GM23248 (cell line): ENCODE data around the gene VAMP1. TPM values are rescaled to one million over a fixed set of nuclear protein-coding genes. Genes with fewer than 3 reads are reported as not detected.

Experiments
- DNase-seq: peaks from one replicate; pipeline ENCODE4 v3.0.0-alpha.2; 2015
- H2AFZ ChIP-seq: fragments of 200-600 bp; sonication (generic); 2 replicates; pipeline ENCODE4 v1.6.1; 2016; ENCODE audit warnings: antibody characterized with exemption
- H3F3A ChIP-seq: fragments of 200-600 bp; sonication (generic); 2 replicates; pipeline ENCODE4 v1.6.1; 2016; ENCODE audit warnings: mild to moderate bottlenecking, antibody characterized with exemption, mixed run types; ENCODE audit not compliant: insufficient read depth
- H3K27ac ChIP-seq: fragments of 200-600 bp; sonication (generic); 2 replicates; pipeline ENCODE4 v1.5.1; 2016; ENCODE audit warnings: mild to moderate bottlenecking
- H3K27me3 ChIP-seq: fragments of 200-600 bp; sonication (generic); replicated peaks from 2 replicates; pipeline ENCODE4 v1.6.1; 2016; ENCODE audit warnings: mild to moderate bottlenecking; ENCODE audit not compliant: insufficient read depth
- H3K36me3 ChIP-seq: fragments of 200-600 bp; sonication (generic); 2 replicates; pipeline ENCODE4 v1.6.1; 2016; ENCODE audit warnings: low read depth, mild to moderate bottlenecking
- H3K4me1 ChIP-seq: fragments of 200-600 bp; sonication (generic); 2 replicates; pipeline ENCODE4 v1.6.1; 2016; ENCODE audit warnings: mild to moderate bottlenecking; ENCODE audit not compliant: insufficient read depth
- H3K4me2 ChIP-seq: fragments of 200-600 bp; sonication (generic); one replicate; pipeline ENCODE4 v1.6.1; 2016; ENCODE audit warnings: mild to moderate bottlenecking; ENCODE audit not compliant: unreplicated experiment
- H3K4me3 ChIP-seq: fragments of 200-600 bp; sonication (generic); 2 replicates; pipeline ENCODE4 v1.5.1; 2016; ENCODE audit warnings: mild to moderate bottlenecking
- H3K79me2 ChIP-seq: fragments of 200-600 bp; sonication (generic); 2 replicates; pipeline ENCODE4 v1.6.1; 2016; ENCODE audit warnings: mild to moderate bottlenecking; ENCODE audit not compliant: insufficient read depth
- H3K9ac ChIP-seq: fragments of 200-600 bp; sonication (generic); 2 replicates; pipeline ENCODE4 v1.6.1; 2016; ENCODE audit warnings: mild to moderate bottlenecking
- H3K9me2 ChIP-seq: fragments of 200-600 bp; sonication (generic); 2 replicates; pipeline ENCODE4 v1.6.1; 2016; ENCODE audit warnings: mixed run types, mild to moderate bottlenecking, moderate library complexity; ENCODE audit not compliant: insufficient read depth
- H3K9me3 ChIP-seq: fragments of 200-600 bp; sonication (generic); one replicate; pipeline ENCODE4 v1.6.1; 2017; ENCODE audit warnings: low read depth
- H4K20me1 ChIP-seq: fragments of 200-600 bp; sonication (generic); 2 replicates; pipeline ENCODE4 v1.6.0; 2016; ENCODE audit not compliant: insufficient read depth
- EZH2 ChIP-seq: fragments of 200-600 bp; sonication (generic); IDR thresholded peaks from 2 replicates; pipeline ENCODE4 v1.6.1; 2018; ENCODE audit warnings: antibody characterized with exemption, mild to moderate bottlenecking; ENCODE audit not compliant: insufficient read depth, poor library complexity, severe bottlenecking
- EZH2phosphoT487 ChIP-seq: fragments of 200-600 bp; sonication (generic); IDR thresholded peaks from 2 replicates; pipeline ENCODE4 v1.6.1; 2018; ENCODE audit warnings: antibody characterized with exemption, moderate library complexity, mild to moderate bottlenecking, low read depth; ENCODE audit not compliant: insufficient read depth
- WGBS, 2 experiments: methylation state at CpG; one replicate each; pipeline ENCODE4 v1.1.6; 2015 to 2017; ENCODE audit warnings: low lambda C conversion rate in 2 of 2, low coverage in 1 of 2; ENCODE audit errors: missing lambda C conversion rate in 2 of 2; 5-methylcytosine and 5-hydroxymethylcytosine counted together
- in situ Hi-C: fragments of 300-500 bp; cut with MboI; formaldehyde crosslinking; loops from 2 replicates; pipeline ENCODE4 v1.15.0; 2020
- polyA plus RNA-seq: library from polyadenylated mRNA; unstranded; fragments of >200 nt; fragmentation: Nextera tagmentation; extraction: Ambion mirVana; gene quantifications from 2 replicates; pipeline ENCODE4 v1.2.1, GENCODE V29; 2016
- total RNA-seq: library from RNA; depleted of rRNA; stranded (reverse); fragments of >200 nt; shearing (Covaris generic); gene quantifications from 2 replicates; pipeline ENCODE4 v1.2.3, GENCODE V29; 2014

The VAMP1 gene
- total and polyA plus RNA-seq, 2 experiments from 2014 or later: 5.0 to 9.8 TPM

GRCh38 chr12:6444704-6445688, 25.5 kb downstream of the VAMP1 start, which contains the start of gene CD27:
Gene CD27, plus strand, starts transcription at chr12:6444955. Its CDS starts 141 bp downstream, at chr12:6445096.
- Histone ChIP-seq H3K27ac (no peak within 1 kb of the TSS), H3K4me3 (no peak within 1 kb of the TSS), H3K27me3 (no peaks in the 10 kb centered on the region), H2AFZ (no peak within 1 kb of the TSS), H3K4me2 (no peak within 1 kb of the TSS), H3K36me3 (peaks cover 3% of the 10 kb centered on the region; the same call in 1 of the 2 replicates), H3K9ac (no peak within 1 kb of the TSS), H3K9me3 (no peaks in the 10 kb centered on the region), H4K20me1 (no peaks in the 10 kb centered on the region), H3F3A (no peaks in the 10 kb centered on the region), H3K4me1 (peaks cover 3% of the 10 kb centered on the region; the same call in 1 of the 2 replicates), H3K79me2 (peaks cover 4% of the 10 kb centered on the region; the same call in 1 of the 2 replicates), H3K9me2 (no peaks in the 10 kb centered on the region)
- in situ Hi-C loops: no loop called here
- TF ChIP-seq EZH2 (no peak), EZH2phosphoT487 (no peak)
- no peak for DNase-seq
- WGBS, 2 experiments: 85 to 89% methylated on average over 16 of the region's 16 CpGs

GRCh38 chr12:6444031-6444430, 26.4 kb downstream of the VAMP1 start:
- in situ Hi-C loops: no loop called here
- Histone ChIP-seq H3F3A (no peaks in the 10 kb centered on the region), H3K27me3 (no peaks in the 10 kb centered on the region), H3K4me3 (no peak overlapping the region), H3K4me1 (no peaks in the 10 kb centered on the region), H3K9ac (no peak overlapping the region), H2AFZ (no peak overlapping the region), H3K9me2 (no peaks in the 10 kb centered on the region), H3K4me2 (no peak overlapping the region), H3K79me2 (no peaks in the 10 kb centered on the region), H4K20me1 (no peaks in the 10 kb centered on the region), H3K9me3 (no peaks in the 10 kb centered on the region), H3K36me3 (peaks cover 3% of the 10 kb centered on the region; the same call in 1 of the 2 replicates), H3K27ac (no peak overlapping the region)
- DNase-seq: no peak
- 63 to 72% methylated on average over 4 of the region's 4 CpGs for WGBS, 2 experiments
- no peak for TF ChIP-seq EZH2
- no peak for TF ChIP-seq EZH2phosphoT487

GRCh38 chr12:6443361-6443983, 27.0 kb downstream of the VAMP1 start:
- no peak overlapping the region for H3K9ac ChIP-seq
- no peaks in the 10 kb centered on the region for H3K9me3 ChIP-seq
- DNase-seq: no peak
- TF ChIP-seq EZH2phosphoT487 (no peak), EZH2 (no peak)
- no peak overlapping the region for H3K4me2 ChIP-seq
- H2AFZ ChIP-seq: no peak overlapping the region
- in situ Hi-C loops: no loop called here
- H3F3A ChIP-seq: no peaks in the 10 kb centered on the region
- no peak overlapping the region for H3K4me3 ChIP-seq
- H3K36me3 ChIP-seq: peaks cover 3% of the 10 kb centered on the region; the same call in 1 of the 2 replicates
- 67 to 72% methylated on average over 9 of the region's 9 CpGs for WGBS, 2 experiments
- no peaks in the 10 kb centered on the region for H3K27me3 ChIP-seq
- no peaks in the 10 kb centered on the region for H3K9me2 ChIP-seq
- H4K20me1 ChIP-seq: no peaks in the 10 kb centered on the region
- no peaks in the 10 kb centered on the region for H3K4me1 ChIP-seq
- no peaks in the 10 kb centered on the region for H3K79me2 ChIP-seq
- no peak overlapping the region for H3K27ac ChIP-seq

GRCh38 chr12:6442836-6443235, 27.6 kb downstream of the VAMP1 start:
- Histone ChIP-seq H4K20me1 (no peaks in the 10 kb centered on the region), H3F3A (no peaks in the 10 kb centered on the region), H3K9me3 (no peaks in the 10 kb centered on the region), H3K4me1 (no peaks in the 10 kb centered on the region), H3K36me3 (peaks cover 3% of the 10 kb centered on the region; the same call in 1 of the 2 replicates), H3K9ac (no peak overlapping the region), H3K9me2 (no peaks in the 10 kb centered on the region), H3K79me2 (no peaks in the 10 kb centered on the region), H3K27me3 (no peaks in the 10 kb centered on the region), H3K4me3 (no peak overlapping the region), H3K4me2 (no peak overlapping the region), H2AFZ (no peak overlapping the region), H3K27ac (no peak overlapping the region)
- in situ Hi-C loops: no loop called here
- TF ChIP-seq EZH2phosphoT487 (no peak), EZH2 (no peak)
- DNase-seq: no peak
- WGBS, 2 experiments: 82 to 85% methylated on average over 9 of the region's 9 CpGs
